NCI-H1417 treated with DMSO at 0.1 percent for 48 hours (cell line): Measurements from ENCODE around the gene ZSWIM5.
"Not testable (repeated sequence)": the region's sequence is repeated elsewhere in the genome, so short reads cannot be mapped to it uniquely, and the experiment has no call there.

ENCODE experiments used
- DNase-seq: peaks from one replicate; lab custom pipeline; 2025; lab: John Stamatoyannopoulos, UW

ZSWIM5 gene

DNA sequence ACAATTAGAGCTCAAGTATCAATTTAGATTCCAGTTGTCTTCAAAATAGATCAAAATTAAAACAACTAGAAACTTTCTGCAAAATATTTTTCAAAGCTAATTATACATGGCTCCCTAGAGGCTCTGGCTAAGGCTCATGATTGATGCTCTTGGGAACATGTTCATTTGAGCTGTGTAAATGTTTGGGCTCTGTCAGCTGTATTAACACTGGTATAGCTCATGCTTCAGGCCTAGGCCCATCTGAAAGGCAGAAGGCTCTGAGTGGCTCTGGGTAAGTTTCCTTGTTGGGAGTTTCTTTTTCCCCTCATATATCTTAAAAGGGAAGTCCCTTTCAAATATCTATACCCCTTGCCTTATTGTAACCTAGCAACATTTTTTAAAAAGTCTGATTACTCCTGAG, 113.1 kb downstream of the ZSWIM5 start:
- no peak for DNase-seq

DNA sequence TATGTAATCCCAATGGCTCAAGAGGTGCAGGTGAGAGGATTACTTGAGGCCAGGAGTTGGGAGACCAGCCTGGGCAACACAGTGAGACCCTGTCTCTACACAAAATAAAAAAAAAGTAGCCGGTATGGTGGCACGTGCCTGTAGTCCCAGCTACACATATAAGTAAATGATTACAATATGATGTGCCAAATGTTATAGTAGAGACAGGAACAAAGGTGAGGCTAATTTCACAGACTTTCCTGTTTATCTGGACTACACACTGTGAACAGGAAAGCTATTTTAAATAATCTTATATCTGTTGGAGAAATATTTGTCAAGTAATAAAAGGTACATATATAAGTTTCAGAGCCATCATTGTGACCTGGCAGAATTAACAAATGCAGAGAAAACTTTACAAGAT, 116.7 kb downstream of the ZSWIM5 start:
- no peak for DNase-seq

DNA sequence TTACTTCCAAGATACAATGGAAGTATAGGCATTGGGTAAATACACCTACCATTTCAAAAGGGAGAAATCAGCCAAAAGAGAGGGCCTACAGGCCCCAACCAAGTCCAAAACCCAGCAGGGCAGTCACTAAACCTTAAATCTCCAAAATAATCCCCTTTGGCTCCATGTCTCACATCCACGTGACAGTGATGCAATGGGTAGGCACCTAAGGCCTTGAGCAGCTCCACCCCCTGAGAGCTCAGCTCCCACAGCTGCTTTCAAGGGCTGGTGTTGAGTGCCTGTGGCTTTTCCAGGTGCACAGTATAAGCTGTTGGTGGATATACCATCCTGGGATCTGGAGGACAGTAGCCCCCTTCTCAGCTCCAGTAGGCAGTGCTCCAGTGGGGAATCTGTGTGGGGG, 121.8 kb downstream of the ZSWIM5 start:
- DNase-seq: no peak

GRCh38 chr1:45079533-45079932, 126.9 kb downstream of the ZSWIM5 start:
- DNase-seq: no peak

DNA sequence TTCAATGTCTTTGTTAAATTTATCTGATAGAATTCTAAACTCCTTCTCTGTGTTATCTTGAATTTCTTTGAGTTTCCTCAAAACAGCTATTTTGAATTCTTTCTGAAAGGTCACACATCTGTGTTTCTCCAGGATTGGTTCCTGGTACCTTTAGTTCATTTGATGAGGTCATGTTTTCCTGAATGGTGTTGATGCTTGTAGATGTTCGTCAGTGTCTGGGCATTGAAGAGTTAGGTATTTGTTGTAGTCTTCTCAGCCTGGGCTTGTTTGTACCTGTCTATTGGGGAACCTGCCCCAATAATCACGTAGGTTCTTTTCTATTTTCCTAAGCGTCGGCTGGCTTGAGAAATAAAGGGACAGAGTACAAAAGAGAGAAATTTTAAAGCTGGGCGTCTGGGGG, 129.4 kb downstream of the ZSWIM5 start:
- DNase-seq: not testable (repeated sequence)

DNA sequence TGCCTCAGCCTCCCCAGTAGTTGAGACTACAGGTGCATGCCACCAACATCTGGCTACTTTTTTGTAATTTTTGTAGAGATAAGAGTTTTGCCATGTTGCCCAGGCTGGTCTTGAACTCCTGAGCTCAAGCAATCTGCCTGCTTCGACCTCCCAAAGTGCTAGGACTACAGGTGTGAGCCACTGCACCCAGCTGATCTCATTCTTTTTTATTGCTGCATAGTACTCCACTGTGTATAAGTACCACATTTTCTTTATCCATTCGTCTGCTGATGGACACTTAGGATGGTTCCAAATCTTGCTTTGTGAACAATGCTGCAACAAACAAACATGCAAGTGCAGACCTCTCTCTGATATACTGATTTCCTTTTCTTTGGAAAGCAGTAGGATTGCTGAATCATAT, 134.8 kb downstream of the ZSWIM5 start:
- DNase-seq: no peak

DNA sequence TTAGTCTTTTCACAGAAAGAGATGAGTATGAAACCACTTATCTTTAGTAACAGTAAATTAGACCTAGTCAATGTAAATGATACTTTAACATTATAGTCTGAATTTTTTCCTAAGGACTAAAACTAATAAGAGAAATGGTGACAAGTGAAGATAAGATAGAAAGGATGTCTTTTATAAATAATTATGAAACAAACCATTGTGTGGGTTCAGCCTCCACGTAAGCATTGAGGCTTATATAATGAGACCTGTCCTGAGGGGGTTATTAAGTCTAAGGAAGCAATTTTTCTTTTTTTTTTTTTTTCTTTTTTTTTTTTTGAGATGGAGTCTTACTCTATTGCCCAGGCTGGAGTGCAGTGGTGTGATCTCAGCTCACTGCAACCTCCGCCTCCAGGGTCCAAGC, 138.6 kb downstream of the ZSWIM5 start:
- no peak for DNase-seq

DNA sequence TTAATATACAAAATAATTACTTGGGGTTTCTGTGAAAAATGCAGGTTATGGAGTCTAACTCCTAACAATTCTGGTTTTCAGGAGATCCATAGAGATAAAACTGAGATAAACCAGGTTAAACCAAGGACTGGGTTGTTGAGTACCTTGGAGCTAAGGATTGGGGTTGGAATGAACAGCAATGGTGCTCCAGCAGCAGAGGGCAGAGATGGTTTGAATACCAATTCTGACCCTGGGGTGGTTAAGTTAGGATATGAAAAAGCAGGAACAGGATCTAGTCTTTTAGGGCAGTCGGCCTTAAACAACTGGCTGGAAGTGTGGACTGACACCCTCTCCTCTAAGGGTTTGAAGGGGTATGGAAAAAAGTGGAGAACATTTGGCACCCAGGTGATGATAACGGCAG, 141.3 kb downstream of the ZSWIM5 start:
- no peak for DNase-seq

GRCh38 chr1:45062463-45062862, 143.9 kb downstream of the ZSWIM5 start:
- not testable (repeated sequence) for DNase-seq

DNA sequence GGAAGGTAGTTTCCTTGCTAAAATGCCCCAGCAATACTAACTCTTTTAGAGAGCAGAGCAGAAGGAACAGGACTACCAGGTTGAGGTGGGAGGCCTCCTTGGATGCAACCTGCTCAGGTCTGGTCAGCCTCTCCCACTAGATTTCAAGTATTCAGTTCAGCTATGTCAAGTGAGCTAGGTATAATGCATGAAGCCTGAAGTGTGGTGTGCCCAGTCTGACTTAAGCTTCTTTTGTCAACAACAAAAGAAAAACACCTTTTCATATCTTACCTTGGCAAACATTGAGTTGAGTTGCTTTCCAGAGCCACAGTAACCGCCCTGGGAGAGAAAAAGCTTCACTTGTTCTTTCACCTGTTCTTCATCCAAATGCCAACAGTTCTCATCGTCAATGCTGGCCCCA, 146.6 kb downstream of the ZSWIM5 start:
- no peak for DNase-seq

- no peak for DNase-seq
These were observed 148.9 kb downstream of the ZSWIM5 start for GRCh38 chr1:45057542-45057941.

- no peak for DNase-seq
These were observed 155.2 kb downstream of the ZSWIM5 start for GRCh38 chr1:45051005-45051772.

GRCh38 chr1:45047032-45047431, 159.4 kb downstream of the ZSWIM5 start:
- no peak for DNase-seq

DNA sequence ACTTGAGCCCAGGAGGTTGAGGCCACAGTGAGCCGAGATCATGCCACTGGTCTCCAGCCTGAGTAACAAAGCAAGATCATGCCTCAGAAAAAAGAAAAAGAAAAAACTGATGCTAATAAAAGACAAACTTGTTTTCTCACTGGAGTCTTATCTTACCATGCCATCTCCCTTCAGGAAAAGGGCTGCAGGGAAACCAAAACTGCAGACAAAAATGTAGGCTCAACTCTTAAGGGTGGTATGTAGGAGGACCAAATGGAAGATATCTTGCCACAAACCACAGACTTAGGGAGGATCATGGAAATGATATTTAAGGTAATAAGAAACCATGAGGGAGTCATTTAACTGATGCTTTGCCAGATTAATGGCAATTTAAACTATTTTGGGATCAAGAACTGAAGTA, 161.5 kb downstream of the ZSWIM5 start:
- DNase-seq: no peak

DNA sequence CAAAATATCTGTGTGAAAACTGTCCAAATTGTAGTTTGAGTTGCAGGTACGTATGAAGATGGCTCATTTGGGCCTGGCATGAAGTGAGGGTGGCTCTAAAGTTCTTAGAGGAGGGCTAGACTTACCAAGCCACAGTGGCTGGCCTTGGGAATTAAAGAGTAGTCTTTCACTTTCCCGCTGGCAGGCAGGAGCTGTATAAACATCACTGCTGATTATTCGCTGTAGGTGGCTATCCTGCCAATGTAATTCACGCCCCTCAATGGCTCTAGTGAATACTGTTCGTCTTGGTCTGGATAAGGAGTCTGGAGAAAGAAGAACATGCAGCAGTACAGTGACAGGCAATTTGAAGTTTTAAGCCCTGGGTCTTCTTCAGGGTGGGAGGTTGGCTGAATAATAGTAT, 163.3 kb downstream of the ZSWIM5 start:
- DNase-seq: no peak

GRCh38 chr1:45040297-45040696, 166.1 kb downstream of the ZSWIM5 start:
- no peak for DNase-seq

DNA sequence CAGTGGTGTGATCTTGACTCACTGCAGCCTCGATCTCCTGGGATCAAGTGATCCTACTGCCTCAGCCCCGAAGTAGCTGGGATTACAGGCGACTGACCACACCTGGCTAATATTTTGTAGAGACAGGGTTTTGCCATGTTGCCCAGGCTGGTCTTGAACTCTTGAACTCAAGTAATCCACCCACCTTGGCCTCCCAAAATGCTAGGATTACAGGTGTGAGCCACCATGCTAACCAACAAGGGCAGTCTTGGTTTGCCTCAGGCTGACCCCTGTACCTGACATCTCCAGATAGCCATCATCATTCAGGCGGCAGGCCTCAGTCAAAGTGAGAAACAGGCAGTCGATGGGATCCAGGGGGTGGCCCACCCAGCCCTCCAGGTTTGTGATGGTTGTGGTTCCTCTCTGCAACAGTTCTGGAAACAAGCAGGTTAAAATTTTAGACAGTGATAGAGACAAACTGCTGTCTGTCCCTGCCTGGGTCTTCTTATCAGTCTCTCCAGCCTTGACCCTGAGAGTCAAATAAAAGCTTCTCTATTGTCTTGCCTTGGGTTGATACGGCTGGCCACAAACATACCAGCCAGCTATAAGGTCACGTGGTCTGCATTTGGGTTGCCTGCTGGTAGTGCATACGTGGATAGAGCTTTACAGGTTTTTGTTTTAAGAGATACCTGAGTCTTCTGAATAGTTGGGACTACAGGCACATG, 167.6 kb downstream of the ZSWIM5 start:
- no peak for DNase-seq

DNA sequence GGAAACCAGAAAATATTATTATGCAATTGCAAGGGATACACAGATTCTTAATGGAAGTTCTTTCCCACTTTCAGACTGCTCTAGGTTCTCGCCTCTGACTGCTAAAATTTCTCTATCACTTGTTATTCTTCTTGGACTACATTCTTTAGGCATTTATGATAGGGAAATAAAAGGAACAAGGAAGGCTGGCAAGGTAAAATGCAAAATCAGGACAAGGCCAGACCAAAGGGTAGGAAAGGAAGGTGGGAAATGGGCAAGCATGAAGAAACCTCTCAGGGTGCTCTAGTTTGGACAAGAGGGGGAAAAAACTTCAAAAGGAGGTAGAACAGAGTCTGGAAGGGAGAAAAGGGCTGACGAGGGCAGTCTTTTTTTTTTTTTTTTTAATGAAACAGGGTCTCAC, 168.2 kb downstream of the ZSWIM5 start:
- DNase-seq: no peak

GRCh38 chr1:45037456-45037855, 168.9 kb downstream of the ZSWIM5 start:
- no peak for DNase-seq

DNA sequence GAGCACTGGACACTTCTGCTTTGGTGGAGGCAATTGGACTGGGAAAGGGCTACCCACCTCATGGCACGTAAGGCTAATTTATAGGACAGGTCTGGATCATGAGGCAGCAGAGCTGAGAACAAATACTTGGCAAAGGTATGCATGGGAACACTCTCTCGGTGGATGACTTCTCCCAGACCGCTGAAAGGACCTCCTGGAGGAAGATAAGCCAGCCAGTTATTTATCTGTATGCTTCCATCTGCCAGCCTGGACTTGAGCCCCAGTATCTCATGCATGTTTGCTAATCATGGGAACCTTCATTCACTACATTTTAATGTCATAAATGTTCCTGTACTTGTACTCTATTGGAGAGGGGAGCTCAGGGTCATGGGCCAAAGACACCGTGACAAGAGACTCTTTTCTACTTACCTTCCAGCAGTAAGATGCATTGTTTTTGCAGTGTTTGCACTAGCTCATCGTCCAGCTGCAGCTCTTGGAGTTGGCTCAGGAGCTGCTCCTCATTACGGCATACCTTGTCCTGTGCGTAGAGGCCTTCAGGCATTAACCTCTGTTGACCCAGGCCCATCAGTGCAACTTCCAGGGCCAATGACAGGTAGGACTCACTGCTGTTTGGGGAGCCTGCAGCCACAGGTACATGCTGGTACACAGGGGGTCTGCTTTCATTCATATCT, 170.6 kb downstream of the ZSWIM5 start:
- DNase-seq: no peak

- no peak for DNase-seq
These were observed 173.0 kb downstream of the ZSWIM5 start for GRCh38 chr1:45033356-45033755.

- no peak for DNase-seq
These were observed 173.6 kb downstream of the ZSWIM5 start for GRCh38 chr1:45032837-45033236.

- no peak for DNase-seq
These were observed 180.0 kb downstream of the ZSWIM5 start for GRCh38 chr1:45026446-45026845.
